GM21360 (cell line): ENCODE data around the gene KCNIP3.

ENCODE experiments used
- ATAC-seq: cut with Tn5 transposase; IDR thresholded peaks from one replicate; pipeline ENCODE4 v1.9.1; 2021; ENCODE audit warnings: mild to moderate bottlenecking, moderate library complexity; ENCODE audit not compliant: unreplicated experiment

Gene KCNIP3

GRCh38 chr2:95274291-95275150, 22.6 kb upstream of the KCNIP3 start, which contains the start of gene PROM2:
Gene PROM2 (plus strand): TSS chr2:95274449. CDS start chr2:95274586, 137 bp downstream.
- ATAC-seq: no peak

GRCh38 chr2:95275151-95275515, 22.0 kb upstream of the KCNIP3 start:
- no peak for ATAC-seq

- no peak for ATAC-seq
These were observed 21.4 kb upstream of the KCNIP3 start for GRCh38 chr2:95275601-95276243.

GRCh38 chr2:95276244-95276887, 20.8 kb upstream of the KCNIP3 start:
- ATAC-seq: no peak

GRCh38 chr2:95276888-95277245, 20.3 kb upstream of the KCNIP3 start:
- no peak for ATAC-seq

- ATAC-seq: no peak
These were observed 19.8 kb upstream of the KCNIP3 start for GRCh38 chr2:95277246-95277906.

GRCh38 chr2:95278051-95278471, 19.1 kb upstream of the KCNIP3 start:
- no peak for ATAC-seq

- no peak for ATAC-seq
These were observed 18.4 kb upstream of the KCNIP3 start for GRCh38 chr2:95278637-95279225.

GRCh38 chr2:95279435-95280035, 17.6 kb upstream of the KCNIP3 start:
- ATAC-seq: no peak

- no peak for ATAC-seq
These were observed 16.1 kb upstream of the KCNIP3 start for GRCh38 chr2:95281071-95281470.

GRCh38 chr2:95281786-95282185, 15.4 kb upstream of the KCNIP3 start:
- ATAC-seq: no peak

GRCh38 chr2:95282458-95282857, 14.7 kb upstream of the KCNIP3 start:
- ATAC-seq: no peak

- no peak for ATAC-seq
These were observed 13.6 kb upstream of the KCNIP3 start for GRCh38 chr2:95283562-95283961.

- no peak for ATAC-seq
These were observed 12.1 kb upstream of the KCNIP3 start for GRCh38 chr2:95284886-95285541.

- ATAC-seq: no peak
These were observed 11.6 kb upstream of the KCNIP3 start for GRCh38 chr2:95285542-95285932.

GRCh38 chr2:95287336-95287735, 9.8 kb upstream of the KCNIP3 start:
- no peak for ATAC-seq

- ATAC-seq: no peak
These were observed 9.3 kb upstream of the KCNIP3 start for GRCh38 chr2:95287806-95288205.

- no peak for ATAC-seq
These were observed 7.9 kb upstream of the KCNIP3 start for GRCh38 chr2:95289253-95289652.

- no peak for ATAC-seq
These were observed 5.9 kb upstream of the KCNIP3 start for GRCh38 chr2:95291222-95291621.

- no peak for ATAC-seq
These were observed 4.4 kb upstream of the KCNIP3 start for GRCh38 chr2:95292623-95293260.
